DMS53 treated with DMSO at 0.1 percent for 48 hours (cell line): ENCODE data around the gene ATXN10.

Experiments used
- DNase-seq: peaks from one replicate; lab custom pipeline; 2025; ENCODE audit not compliant: unreplicated experiment; lab: John Stamatoyannopoulos, UW

Gene ATXN10

DNA sequence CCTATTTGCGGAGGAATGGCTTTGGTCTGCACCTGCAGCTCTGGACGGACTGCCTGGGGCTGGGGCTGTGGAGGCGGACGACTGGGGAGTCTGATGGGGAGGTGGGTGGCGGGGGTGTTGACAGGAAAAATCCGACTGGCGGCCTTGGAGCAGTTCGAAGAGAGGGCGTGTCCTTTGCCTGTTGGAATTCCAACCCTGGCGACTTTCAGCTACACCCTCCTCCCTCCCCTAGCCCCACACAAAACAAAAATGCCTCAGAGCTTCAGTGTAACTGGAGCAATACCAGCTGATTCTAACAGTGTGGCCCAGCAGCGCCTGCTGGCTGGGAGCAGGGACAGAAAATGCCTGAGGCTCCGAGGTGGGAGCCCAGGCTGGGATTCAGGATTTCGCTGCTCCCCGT is 85.4 kb downstream of the ATXN10 start:
- no peak for DNase-seq

DNA sequence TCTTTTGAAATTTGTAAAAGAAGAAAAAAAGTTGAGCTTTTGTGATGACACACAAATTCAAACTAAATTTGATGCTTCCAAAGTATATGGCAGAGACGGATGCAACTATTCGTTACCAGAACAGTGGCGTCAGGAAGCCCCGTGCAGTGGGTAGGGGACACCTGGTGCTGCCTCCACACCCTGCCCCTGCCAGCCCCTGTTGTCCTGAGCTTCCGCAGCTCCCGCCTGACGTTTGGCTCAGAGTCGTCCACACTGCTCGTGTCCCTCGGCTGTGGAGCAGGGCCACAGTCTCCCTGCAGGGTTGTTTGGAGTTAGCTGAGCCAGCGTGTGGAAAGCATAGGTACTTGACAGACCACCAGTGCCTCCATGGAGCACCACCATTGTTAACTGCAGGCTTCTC is 86.3 kb downstream of the ATXN10 start:
- DNase-seq: no peak

DNA sequence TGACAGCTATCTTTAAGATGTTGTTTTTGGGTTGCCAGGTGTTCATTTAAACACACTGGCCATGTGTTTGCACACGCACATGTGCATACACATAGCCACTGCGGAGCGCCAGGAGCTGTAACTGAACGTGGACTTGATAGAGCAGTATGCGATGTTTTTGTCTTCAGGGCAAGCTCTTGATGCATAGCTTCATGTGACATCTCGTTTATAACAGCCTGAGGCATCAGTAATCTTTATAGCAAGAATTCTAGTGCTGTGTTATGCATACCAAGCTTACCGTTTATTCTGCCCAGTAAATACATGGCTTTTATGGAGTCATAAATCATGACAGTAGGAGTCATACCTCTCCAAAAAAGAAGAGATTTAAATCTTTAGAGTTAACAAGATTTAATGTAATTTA is 87.0 kb downstream of the ATXN10 start:
- DNase-seq: no peak

DNA sequence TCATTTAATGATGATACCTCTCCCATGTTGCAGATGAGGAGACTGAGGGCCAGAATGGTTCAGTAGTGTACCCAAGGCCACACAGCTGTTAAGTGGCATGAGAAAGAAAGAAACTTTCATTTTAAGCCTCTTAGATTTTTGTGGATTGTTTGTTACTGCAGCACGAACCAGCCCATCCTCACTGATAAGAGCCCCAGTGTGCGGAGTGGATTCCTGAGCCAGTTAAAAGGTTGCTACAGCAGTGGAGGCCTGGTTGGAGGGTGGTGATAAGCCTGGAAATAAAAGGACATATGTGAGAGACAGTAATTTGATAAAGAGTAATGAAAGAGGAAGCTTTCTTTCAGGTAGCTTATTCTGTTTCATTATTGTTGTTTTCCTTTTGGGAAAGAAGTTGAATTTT is 89.0 kb downstream of the ATXN10 start:
- no peak for DNase-seq

DNA sequence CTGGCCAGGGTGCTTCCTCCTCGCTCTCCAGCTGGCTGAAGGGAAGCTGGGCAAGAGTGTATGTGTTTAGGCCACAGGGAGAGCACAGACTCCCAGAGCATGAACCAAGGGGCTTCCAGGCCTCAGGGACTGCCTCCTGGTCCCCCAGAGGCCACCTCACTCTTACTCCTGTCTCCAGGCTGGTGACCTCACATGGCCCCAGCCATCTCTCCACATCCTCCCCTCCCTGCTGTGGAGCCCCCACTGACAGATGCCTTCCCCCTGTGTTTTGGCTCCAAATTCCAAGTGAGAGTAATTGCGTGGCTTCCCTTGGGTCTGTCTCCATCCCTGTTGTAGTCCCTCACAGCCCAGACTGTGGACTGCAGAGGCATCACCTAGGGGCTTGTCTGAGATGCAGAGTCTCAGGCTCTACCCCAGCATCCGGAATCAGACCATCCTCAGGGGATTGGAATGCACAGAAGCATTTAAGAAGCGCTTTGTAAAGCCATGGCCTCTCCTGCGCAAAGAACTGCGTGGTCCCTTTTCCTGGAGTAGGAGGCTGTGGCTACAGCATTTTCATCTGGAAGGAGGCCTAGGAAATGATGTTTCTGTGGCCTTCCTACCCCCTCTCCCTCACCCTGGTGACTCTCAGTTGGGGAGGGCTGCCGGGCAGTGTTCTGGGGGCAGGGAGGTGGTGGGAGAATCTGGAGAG is 91.1 kb downstream of the ATXN10 start:
- no peak for DNase-seq

DNA sequence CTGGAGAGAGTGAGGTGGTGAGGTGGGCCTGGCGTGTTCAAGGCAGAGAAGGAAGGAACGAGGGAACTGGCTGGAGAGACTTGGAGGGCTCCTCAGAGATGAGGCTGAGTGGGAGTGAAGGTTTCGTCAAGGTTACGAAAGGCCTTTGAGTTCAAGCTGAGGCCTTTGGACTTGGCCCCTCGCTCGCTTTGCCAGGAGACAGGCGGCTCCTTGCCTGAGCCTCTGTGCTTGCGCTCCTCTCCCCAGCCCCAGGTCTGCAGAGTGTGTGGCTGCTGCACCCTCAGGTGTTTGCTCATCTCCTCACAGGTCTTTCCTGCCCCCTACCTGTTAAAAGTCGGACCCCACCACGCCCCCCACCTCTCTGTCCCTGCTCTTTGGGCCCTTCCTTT is 91.6 kb downstream of the ATXN10 start:
- DNase-seq: no peak

DNA sequence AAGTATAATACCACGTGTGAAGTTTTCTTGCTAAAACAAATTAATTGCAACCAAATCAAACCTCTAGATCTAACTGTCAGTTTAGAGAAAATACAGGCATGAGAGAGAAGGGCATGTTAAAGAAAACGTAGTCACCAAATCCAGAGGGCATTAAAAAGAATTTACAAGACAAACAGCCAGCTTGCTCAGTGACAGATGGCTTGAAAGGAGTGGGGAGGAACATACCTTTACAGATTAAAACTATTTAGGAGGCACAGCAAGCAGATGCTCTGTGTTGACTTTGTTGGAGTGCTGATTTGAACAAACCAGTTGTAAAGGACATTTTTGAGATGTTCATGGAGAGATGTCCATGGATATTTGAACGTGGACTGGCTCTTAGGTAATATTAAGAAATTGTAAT is 96.9 kb downstream of the ATXN10 start:
- no peak for DNase-seq

DNA sequence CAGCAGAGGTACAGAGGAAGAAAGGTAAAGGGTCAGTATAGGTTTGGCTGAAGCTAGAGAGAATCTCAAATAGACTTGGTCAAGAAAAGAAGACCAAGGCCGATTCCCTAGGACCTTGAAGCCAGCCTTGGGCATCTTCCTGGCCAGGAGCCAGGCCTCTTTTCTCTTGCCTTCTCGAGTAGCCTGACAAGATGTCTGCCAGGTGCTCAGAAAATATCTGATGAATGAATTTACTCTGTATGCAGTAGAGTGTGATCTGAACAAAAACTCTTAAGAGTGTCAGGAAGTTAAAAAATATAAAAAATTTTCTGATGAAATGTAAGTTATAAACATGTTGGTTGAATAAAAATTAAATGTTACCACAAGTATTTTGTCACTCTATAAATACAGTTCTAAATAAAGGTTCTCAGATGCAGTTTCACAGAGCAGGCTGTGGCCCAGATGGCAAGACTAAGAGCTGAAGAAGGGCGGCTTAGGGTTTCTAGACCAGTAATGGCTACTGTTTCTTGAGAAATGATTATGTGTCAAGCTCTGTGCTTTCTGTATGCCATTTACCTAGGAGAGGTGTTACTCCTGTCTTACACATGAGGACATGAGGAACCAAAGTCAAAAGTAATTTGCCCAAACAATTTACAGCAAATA is 98.1 kb downstream of the ATXN10 start:
- DNase-seq: no peak

DNA sequence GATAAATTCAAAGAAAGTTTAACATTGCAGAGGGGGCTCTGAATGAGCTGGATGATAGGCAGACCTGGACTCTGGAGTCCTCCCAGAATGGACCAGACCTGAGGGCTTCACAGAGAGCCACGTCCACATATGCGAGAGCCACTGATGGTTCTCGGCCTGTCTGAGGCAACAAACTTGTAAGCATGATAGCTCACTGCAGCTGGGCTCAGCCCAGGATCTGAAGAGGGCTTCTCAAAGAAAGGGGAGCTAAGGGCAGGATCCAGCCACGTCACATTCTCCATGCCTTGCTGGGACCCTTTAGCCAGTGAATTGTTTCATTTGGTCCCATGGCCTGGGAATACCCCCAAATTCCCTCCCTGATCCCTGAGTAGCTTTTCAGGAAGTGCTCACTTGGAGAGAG is 98.9 kb downstream of the ATXN10 start:
- no peak for DNase-seq

DNA sequence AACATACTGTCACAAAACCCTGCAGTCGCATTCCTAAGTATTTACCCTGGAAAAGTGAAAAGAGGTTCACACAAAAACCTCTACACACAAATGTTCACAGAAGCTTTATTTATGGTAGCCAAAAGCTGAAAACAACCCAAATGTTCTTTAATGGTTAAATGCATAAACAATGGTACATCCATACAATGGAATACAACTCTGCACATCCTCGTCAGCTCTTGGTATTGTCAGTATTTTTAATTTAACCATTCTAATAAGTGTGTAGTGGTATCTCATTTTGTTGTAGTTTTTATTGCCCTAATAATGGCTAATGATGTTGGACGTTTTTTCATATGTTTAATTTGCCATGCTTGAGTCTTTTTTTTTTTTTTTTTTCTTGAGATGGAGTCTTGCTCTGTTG is 99.4 kb downstream of the ATXN10 start:
- DNase-seq: no peak

DNA sequence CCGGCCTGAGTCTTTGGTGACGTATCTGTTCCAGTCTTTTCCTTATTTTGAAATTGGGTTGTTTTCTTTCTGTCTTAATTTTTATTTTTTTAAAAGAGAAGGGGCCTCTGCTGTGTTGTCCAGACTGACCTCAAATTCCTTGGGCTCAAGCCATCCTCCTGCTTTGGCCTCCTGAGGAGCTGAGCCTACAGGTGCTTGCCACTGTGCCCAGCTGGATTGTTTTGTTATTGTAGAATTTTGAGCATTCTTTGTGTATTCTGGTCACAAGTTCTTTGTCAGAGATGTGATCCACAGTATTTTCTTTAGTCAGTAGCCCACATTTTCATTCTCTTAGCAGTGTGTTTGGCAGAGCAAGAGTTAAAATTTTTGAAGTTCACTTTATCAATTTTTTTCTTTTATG is 100.1 kb downstream of the ATXN10 start:
- DNase-seq: no peak

DNA sequence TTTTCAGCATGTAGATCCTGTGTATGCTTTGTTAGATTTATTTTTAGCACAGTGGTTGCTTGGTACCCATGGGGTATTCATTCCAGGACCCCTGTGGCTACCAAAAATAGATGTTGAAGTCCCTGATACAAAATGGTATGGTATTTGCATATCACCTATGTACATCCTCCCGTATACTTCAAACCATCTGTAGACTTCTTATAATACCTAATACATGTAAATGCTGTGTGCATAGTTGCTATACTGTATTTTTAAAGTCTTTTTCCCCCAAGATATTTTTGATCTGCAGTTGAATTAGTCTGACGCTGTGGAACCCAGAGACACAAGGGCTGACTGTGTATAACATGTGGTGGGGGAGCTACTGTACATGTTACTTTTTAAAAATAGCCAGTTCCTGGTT is 101.1 kb downstream of the ATXN10 start:
- DNase-seq: no peak

DNA sequence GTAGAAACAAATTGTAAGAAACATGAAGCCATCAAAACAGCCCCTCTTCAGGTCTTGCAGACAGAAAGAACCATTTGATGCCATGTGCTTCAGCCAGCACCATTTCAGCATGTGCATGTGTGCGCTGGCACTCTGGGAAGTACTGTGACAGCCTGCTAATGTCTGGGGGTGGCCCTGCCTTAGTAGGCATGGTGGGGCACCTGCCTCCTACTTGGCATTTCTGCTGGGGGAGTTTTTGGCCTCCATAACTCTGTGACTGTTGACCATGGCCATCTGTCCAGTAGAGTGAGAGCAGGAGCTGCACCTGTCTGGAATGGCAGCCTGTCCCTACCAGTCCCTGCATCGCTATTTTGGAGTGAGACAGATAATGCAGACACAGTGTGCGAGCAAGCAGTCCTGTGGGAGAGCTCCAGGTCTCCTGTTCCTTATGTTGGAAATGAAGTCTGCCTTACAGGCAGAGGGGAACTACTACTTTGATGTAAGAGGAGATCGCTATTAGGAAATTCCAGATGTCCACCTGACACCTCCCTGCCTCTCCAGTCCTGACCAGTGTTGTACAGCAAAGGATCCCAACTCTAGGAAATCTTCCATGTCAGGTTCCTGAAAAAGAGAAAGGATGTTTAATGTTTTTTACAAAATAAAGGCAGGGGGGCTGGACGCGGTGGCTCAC is 102.5 kb downstream of the ATXN10 start:
- no peak for DNase-seq

DNA sequence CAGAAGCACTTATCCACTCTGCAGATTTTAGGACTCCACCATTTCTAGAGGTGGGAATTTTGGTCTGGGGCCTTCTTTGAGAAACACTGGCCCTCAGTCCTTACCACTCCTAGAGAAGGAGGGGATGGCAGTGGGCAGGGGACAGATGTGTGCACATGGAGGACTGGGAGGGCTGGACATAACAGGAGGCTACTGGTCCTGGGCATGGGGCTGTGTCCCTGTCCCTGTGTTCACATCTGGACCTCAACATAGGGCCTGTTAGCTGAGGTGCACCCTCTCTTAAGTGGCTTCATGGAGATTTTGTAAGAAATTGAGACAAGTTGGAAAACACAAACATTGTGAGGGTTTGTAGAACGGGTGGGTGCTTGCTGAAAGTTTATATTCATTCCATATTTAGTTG is 103.4 kb downstream of the ATXN10 start:
- DNase-seq: no peak

DNA sequence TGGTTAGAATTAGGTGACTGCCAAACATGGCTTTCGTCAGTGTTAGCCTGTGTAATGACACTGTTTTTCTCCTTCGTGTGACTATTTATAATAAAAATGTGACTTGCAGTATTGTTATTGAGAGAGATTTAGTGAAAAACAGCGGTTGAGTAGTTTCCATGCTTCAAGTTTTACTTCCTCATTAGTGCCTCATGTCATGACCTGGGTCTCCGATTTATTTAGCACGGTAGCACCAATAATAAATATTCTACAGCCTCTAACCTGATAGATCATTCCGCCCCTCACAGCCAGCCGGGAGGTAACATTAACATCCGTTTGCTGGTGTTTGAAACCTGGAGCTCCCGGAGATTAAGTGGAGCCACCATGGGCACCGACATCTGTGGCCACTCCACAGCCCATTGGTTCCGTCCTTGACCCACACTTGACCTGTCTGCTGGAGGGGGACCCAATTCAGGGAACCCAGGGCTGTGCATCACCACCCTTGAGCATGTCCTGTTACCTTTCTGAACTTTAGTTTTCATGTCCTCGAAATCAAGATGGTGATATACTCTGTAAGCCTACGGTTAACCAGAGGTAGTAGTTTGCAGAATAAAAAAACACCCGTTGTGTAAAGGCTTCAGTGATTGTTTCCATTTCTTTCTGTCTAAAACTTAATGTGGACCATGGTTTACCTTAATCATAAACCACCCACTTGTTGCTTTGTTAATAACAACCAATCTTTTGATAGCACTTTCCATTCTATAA is 104.1 kb downstream of the ATXN10 start:
- DNase-seq: no peak

DNA sequence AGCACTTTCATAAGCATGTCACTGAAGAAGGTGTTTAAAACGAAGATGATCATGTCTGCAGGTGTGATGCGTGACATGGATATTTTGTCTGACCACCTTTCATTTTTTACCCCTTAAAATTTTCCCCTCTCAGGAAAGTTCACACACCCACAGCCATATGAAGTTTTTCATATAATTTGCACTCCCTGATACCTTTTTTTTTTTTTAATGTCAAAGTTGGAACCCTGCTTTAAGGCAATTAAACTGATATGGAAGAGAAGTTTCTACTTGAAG is 104.6 kb downstream of the ATXN10 start:
- no peak for DNase-seq

DNA sequence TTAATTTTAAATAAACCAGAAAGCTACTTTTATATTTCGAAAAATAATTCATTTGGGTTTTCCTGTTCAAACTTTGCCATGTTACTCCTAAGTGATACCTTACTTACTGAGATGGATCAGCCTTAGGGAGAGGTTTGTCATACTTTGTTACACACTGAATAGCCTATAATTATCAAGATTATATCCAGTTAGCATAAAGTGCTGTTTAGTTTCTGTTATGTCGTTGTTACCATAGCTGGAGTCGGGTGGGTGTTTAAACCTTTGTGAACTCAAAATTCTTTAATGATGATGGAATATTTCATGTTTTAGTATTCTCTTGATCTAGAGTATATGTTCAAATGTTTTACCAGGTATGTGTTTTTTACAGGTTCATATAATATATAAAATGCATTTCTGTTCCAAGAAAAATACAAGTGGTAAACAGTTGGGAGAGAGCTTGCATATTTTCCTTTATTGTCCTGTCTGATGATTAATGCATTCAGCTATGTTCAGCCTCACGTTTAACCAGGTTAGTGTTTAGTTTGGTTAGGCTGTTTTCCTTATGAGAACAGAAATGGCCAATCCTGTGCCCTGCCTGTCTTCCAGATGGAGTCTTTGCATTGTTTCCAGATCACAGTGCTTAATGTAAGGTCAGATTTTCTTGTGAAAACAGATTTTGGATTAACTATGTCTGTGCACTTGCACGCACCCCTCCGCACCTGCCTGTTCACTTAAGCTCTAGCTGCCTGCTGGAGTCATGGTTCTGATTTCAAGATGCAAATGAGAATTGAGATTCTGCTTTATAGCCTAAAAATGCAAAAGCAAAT is 105.6 kb downstream of the ATXN10 start:
- no peak for DNase-seq

DNA sequence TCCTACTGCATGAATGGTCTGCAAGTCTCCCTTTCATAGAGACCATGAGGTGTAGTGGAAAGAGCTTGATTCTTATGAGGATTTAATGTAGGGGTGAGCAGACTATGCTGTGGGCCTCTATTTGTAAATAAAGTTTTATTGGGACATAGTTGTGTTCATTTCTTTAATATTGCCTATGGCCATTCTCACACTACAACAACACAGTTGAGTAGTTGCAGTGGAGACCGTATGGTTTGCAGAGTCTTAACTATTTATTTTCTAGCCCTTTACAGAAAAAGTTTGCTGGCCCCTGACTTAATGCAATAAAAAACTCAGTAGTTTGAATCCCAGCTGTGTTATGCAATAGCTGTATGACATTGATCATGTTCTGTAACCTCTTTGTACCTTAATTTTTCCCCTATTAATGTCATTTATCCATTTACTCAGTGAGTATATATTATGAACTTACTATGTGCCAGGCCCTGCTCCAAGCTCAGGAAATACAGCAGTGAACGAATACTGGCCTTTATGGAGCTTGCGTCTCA is 106.3 kb downstream of the ATXN10 start:
- no peak for DNase-seq

DNA sequence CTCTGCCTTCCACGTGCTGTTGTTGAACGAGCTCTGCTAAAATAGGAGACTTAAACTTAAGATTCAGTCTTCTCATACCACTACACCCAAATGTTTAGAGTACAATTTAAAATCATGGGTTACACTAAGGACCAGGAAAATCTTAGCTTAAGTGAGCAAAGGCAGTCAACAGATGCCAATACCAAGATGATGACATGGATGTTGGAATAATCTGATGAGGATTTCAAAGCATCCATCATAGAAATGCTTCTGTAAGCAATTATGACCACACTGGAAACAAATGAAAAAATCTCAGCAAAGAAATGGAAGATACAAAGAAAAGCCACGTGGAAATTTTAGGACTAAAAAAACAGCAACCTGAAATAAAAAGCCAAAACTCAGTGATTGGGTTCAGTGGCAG is 109.8 kb downstream of the ATXN10 start:
- no peak for DNase-seq

DNA sequence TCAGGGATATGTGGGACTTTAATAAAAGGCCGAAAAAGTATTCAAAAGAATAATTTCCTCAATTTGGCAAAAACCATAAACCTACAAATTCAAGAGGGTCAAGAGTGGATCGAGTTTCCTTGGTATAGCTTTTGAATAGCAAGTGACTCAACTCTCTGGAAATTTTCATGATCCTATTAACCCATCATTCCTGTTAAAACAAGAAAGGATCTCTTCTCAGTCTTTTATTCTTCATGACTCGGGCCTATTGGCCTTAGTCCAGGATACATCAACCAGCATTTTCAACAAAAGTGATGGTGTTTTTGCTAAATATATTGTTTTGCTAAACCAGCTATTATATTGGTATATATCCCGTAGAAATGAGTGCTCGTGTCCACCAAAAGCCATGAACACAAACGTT is 110.3 kb downstream of the ATXN10 start:
- no peak for DNase-seq

DNA sequence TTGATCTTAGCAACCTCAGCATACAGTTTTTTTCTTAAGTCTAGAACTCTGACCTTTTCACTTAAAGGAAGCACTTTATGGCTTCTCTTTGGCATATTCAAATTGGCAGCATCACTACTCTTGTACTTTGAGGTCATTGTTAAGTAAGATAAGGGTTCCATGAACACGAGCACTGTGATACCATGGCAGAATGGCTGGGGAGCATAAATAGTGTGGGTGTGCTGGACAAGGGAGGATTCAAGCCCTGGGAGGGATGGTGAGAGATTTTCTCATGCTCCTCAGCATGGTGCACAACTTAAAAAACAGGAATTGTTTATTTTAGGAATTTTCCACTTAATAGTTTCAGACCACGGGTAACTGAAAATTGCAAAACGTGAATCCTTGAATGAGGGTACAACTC is 111.4 kb downstream of the ATXN10 start:
- no peak for DNase-seq
